IPS-20b (cell line): ENCODE results near the gene YES1.
A peak's percentile ranks its signal among the peaks of the same experiment; 100 is the strongest.
"Not testable (repeated sequence)": the region's sequence is repeated elsewhere in the genome, so short reads cannot be mapped to it uniquely, and the experiment has no call there.

Experiments
- H3K27ac ChIP-seq: one replicate; pipeline ENCODE4 v1.5.1; 2013; ENCODE audit warnings: low read length
- H3K27me3 ChIP-seq: 2 replicates; pipeline ENCODE4 v1.6.1; 2013; ENCODE audit warnings: mild to moderate bottlenecking, low read length, inconsistent platforms; ENCODE audit not compliant: insufficient read depth
- H3K36me3 ChIP-seq: 2 replicates; pipeline ENCODE4 v1.6.1; 2013; ENCODE audit warnings: low read depth, mild to moderate bottlenecking, inconsistent platforms, low read length, moderate library complexity; ENCODE audit not compliant: insufficient read depth
- H3K4me1 ChIP-seq: 2 replicates; pipeline ENCODE4 v1.6.1; 2013; ENCODE audit warnings: mild to moderate bottlenecking, control low read depth, inconsistent platforms, low read length, moderate library complexity; ENCODE audit not compliant: insufficient read depth
- H3K4me3 ChIP-seq: 2 replicates; pipeline ENCODE4 v1.5.1; 2013; ENCODE audit warnings: mild to moderate bottlenecking, low read length, inconsistent platforms
- H3K9ac ChIP-seq: 2 replicates; pipeline ENCODE4 v1.6.1; 2013; ENCODE audit warnings: low read depth, mild to moderate bottlenecking, inconsistent platforms, low read length, moderate library complexity
- H3K9me3 ChIP-seq: 2 replicates; pipeline ENCODE4 v1.6.1; 2013; ENCODE audit warnings: mild to moderate bottlenecking, low read depth, low read length, inconsistent platforms; ENCODE audit not compliant: insufficient read depth

The YES1 gene

DNA sequence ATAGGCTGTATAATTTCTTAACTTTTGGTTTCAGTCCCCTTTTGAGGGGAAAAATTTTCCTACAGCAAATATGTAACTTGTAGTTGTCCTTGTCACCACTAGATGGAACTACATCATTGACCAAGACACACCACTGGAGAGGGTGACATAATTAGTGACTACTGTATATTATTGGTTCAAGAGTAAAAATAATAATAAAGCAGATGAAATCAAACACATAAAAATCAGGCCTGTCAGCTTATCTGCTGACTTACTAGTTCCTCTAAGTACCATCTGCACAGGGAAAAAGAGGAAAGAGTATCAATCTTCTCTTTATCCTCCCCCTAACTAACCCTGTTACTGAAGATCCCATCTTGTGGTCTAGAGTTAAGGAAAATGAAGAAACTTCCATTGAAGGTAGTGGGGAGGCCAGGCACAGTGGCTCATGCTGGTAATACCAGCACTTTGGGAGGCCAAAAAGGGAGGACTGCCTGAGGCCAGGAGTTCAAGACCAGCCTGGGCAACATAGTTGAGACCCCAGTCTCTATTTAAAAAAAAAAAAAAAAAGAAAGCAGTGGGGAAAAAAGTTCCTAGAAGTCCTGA, 70.0 kb downstream of the YES1 start:
- Histone ChIP-seq H3K36me3 (peaks cover 77% of the 10 kb centered on the region), H3K27ac (no peak overlapping the region), H3K9me3 (no peaks in the 10 kb centered on the region), H3K9ac (no peak overlapping the region), H3K27me3 (no peaks in the 10 kb centered on the region), H3K4me1 (no peaks in the 10 kb centered on the region), H3K4me3 (no peak overlapping the region)

- no peaks in the 10 kb centered on the region for H3K4me1 ChIP-seq
- H3K4me3 ChIP-seq: no peak overlapping the region
- no peak overlapping the region for H3K9ac ChIP-seq
- H3K9me3 ChIP-seq: no peaks in the 10 kb centered on the region
- no peaks in the 10 kb centered on the region for H3K27me3 ChIP-seq
- no peak overlapping the region for H3K27ac ChIP-seq
- H3K36me3 ChIP-seq: peaks cover 47% of the 10 kb centered on the region
Measured at GRCh38 chr18:732371-732770, 79.7 kb downstream of the YES1 start.

- no peak overlapping the region for H3K9ac ChIP-seq
- no peaks in the 10 kb centered on the region for H3K4me1 ChIP-seq
- no peak overlapping the region for H3K4me3 ChIP-seq
- H3K36me3 ChIP-seq: peaks cover 37% of the 10 kb centered on the region
- no peaks in the 10 kb centered on the region for H3K9me3 ChIP-seq
- H3K27me3 ChIP-seq: no peaks in the 10 kb centered on the region
- no peak overlapping the region for H3K27ac ChIP-seq
Measured at GRCh38 chr18:731185-731584, 80.9 kb downstream of the YES1 start.

DNA sequence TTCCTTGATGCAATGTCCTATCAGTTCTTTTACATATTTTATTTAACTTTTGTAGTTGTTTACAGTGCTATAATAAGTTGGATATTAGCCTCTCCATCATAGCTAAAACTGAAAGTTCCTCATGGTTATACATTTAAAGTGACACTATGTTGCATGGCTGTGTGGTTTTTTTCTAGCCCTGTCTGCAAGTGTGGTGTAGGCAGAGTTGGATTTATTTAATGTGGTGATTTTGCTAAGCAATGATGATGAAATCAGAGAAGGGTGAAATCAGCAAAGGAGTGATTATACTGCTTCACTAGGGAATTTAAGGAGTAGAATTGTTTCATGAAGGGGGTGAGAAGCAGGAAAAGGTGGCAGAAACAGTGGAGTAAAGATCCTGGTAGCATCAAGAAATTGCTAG, 81.3 kb downstream of the YES1 start:
- peaks cover 32% of the 10 kb centered on the region for H3K36me3 ChIP-seq
- no peaks in the 10 kb centered on the region for H3K27me3 ChIP-seq
- H3K9ac ChIP-seq: no peak overlapping the region
- H3K4me3 ChIP-seq: no peak overlapping the region
- no peak overlapping the region for H3K27ac ChIP-seq
- no peaks in the 10 kb centered on the region for H3K9me3 ChIP-seq
- H3K4me1 ChIP-seq: no peaks in the 10 kb centered on the region

DNA sequence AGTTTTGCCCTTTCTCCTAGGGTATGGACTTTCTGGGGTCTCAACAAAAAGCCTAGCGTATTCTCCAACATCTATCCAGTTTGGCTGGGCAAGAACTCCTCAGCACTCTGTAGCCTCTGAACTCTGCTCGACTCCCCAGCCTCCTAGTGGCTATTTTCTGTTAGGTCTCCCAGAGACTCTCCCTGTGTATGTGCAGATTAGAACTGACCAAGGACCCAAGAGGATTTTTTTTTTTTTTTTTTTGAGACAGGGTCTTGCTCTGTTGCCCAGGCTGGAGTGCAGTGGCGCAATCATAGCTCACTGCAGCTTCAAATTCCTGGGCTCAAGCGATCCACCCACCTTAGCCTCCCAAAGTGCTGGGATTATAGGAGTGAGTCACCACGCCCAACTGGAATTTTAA, 81.9 kb downstream of the YES1 start:
- peaks cover 26% of the 10 kb centered on the region for H3K36me3 ChIP-seq
- H3K4me1 ChIP-seq: not testable (repeated sequence)

DNA sequence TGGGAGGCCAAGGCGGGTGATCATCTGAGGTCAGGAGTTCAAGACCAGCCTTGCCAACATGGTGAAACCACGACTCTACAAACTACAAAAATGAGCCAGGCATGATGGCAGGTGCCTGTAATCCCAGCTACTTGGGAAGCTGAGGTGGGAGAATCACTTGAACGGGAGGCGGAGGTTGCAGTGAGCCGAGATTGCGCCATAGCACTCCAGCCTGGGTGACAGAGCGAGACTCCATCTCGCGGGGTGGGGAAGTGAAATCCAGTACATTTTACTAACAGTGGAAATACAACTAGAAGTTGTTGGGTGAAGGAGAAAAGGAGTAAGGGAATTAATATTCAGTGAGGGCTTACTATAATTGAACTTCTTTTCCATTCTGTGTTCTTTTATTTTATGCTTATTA, 86.4 kb downstream of the YES1 start:
- H3K36me3 ChIP-seq: peaks cover 19% of the 10 kb centered on the region
- H3K4me3 ChIP-seq: no peak overlapping the region
- H3K9me3 ChIP-seq: no peaks in the 10 kb centered on the region
- H3K27ac ChIP-seq: no peak overlapping the region
- H3K4me1 ChIP-seq: no peaks in the 10 kb centered on the region
- H3K9ac ChIP-seq: no peak overlapping the region
- no peaks in the 10 kb centered on the region for H3K27me3 ChIP-seq

More for the DNA sequence above, 81.9 kb downstream of the YES1 start:
- H3K9ac ChIP-seq, H3K27me3 ChIP-seq, H3K27ac ChIP-seq, H3K4me3 ChIP-seq, H3K9me3 ChIP-seq: not testable (repeated sequence)

DNA sequence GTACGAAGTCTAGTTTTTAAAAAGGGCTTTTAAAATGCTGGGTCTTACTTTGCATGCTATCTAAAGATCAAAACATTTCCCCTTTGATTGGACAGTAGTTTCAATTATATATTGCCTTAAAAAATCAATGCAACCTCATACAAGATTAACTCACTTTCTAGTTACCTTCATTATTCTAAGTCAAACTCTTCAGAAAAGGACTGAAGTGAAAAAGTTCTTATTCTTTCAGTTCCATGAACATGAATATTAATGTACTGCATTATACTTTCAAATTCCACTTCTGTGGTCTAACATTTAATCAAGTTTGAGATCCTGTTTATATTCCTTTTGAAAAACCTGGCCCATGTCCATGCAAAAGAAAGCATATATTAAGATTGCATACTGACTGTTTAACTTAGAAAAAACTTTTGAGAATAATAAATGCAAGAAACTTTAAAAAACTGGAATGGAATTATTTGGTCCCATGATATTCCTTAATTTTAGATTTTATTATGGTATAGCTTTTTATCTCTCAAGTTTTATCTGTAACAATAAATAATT, 88.4 kb downstream of the YES1 start:
- Histone ChIP-seq H3K4me1 (no peaks in the 10 kb centered on the region), H3K9ac (no peak overlapping the region), H3K27ac (no peak overlapping the region), H3K36me3 (peaks cover 18% of the 10 kb centered on the region), H3K4me3 (no peak overlapping the region), H3K27me3 (no peaks in the 10 kb centered on the region), H3K9me3 (no peaks in the 10 kb centered on the region)

DNA sequence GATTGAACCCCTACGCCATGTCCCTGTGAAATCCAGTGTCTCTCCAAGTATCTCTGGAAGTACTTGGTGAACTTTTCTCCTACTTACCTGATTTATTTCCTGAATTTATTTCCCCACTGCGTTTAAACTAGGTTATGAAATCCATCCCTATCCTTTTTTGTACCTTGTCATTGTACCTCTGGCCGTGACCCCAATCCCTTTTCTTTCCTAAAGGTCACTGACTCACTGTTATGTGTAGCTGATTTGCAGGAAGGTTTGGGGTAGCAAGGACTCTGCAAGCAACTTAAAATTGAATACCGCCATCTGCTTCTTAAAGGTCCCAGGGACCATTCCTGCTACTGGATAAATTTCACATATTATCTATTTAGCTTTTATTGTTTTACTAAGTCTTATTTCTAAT, 95.0 kb downstream of the YES1 start:
- Histone ChIP-seq H3K4me3 (no peak overlapping the region), H3K27me3 (no peaks in the 10 kb centered on the region), H3K9me3 (no peaks in the 10 kb centered on the region; the same call in 1 of the 2 replicates), H3K27ac (no peak overlapping the region), H3K9ac (no peak overlapping the region), H3K36me3 (no peaks in the 10 kb centered on the region; the same call in 1 of the 2 replicates), H3K4me1 (no peaks in the 10 kb centered on the region)

DNA sequence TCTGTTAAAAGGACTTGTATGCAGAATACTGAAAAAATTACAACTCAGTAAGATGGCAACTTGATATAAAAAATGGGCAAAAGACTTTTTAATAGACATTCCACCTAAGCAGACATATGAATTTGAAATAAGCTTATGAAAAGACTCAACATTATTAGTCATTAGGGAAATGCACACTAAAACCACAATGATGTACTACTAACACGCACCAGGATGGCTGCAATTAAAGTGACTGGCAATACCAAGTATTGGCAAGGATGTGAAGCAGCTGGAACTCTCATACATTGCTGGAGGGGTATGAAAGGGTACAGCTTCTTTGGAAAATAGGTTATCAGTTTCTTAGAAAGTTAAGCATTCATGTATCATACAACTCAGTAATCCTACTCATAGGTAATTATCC, 96.4 kb downstream of the YES1 start:
- no peak overlapping the region for H3K27ac ChIP-seq

DNA sequence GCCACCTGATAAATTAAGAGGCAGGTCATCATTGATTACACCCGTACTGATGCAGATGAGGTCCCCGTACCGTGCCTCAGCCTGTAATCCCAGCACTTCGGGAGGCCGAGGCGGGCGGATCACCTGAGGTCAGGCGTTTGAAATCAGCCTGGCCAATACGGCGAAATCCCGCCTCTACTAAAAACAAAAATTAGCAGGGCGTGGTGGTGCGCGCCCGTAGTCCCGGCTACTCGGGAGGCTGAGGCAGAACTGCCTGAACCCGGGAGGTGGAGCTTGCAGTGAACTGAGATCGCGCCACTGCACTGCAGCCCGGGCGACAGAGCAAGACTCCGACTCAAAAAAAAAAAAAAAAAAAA, 98.9 kb downstream of the YES1 start:
- Histone ChIP-seq H3K4me3 (peak overlapping the region; percentile 58; the same call in 1 of the 2 replicates), H3K9me3 (no peaks in the 10 kb centered on the region; the same call in 1 of the 2 replicates), H3K9ac (peak overlapping the region; percentile 46; the same call in 1 of the 2 replicates), H3K27ac (no peak overlapping the region), H3K36me3 (peaks cover 8% of the 10 kb centered on the region), H3K27me3 (no peaks in the 10 kb centered on the region), H3K4me1 (no peaks in the 10 kb centered on the region)

More for the DNA sequence above, 96.4 kb downstream of the YES1 start:
- Histone ChIP-seq H3K36me3 (no peaks in the 10 kb centered on the region; the same call in 1 of the 2 replicates), H3K27me3 (no peaks in the 10 kb centered on the region), H3K4me1 (no peaks in the 10 kb centered on the region), H3K4me3 (no peak overlapping the region), H3K9ac (no peak overlapping the region), H3K9me3 (no peaks in the 10 kb centered on the region; the same call in 1 of the 2 replicates)

DNA sequence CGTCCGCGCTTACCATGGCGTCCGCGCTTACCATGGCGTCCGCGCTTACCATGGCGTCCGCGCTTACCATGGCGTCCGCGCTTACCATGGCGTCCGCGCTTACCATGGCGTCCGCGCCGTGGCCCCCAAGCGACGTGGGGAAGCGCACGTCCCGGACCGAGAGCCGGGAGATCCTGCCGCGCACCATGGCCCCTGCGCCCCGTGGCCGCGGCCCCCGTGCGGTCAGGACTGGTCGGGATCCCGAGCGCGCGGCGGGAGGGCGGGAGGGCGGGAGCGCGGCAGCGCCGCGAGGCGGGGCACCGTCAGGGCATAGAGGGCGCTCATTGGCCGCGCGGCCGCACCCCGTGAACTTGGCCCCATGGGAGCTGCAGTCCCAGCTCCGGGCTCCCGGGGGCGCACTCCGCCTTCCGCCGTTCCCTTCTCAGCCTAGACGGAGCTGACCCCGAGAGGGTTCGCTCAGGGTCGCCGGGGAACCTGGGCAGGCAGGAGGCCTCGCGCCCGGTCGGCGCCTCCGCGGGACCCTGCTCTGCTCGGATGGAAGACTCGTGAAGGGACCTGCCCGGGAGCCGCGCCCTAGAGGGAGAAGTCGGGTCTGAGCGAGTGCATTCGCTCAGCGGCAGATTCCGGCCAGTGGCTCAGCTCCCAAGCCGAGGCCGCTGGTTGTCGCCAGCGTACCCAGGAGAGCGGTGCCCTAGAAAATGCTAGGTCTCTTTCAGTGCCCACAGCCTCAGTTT, 99.5 kb downstream of the YES1 start, which contains the start of gene ENOSF1:
TSS of gene ENOSF1 (minus strand) at position 230 of the 734 bp plus-strand sequence. CDS start at position 187, 43 bp downstream.
- Histone ChIP-seq H3K27me3 (no peaks in the 10 kb centered on the region), H3K4me3 (peak within 1 kb of the TSS; percentile 87), H3K27ac (no peak within 1 kb of the TSS), H3K4me1 (no peaks in the 10 kb centered on the region), H3K36me3 (peaks cover 8% of the 10 kb centered on the region), H3K9ac (peak within 1 kb of the TSS; percentile 85), H3K9me3 (no peaks in the 10 kb centered on the region; the same call in 1 of the 2 replicates)
